Pons (tissue), 1 donor: ENCODE measurements around the gene D2HGDH.
"Not testable (repeated sequence)": the region's sequence is repeated elsewhere in the genome, so short reads cannot be mapped to it uniquely, and the experiment has no call there.

Source experiments
- DNase-seq: peaks from one replicate; pipeline ENCODE4 v3.0.0-alpha.2; 2016; ENCODE audit warnings: low spot score

D2HGDH gene

GRCh38 chr2:241748468-241749256 is 14.2 kb downstream of the D2HGDH start:
- no peak for DNase-seq

- DNase-seq: no peak
Observed at GRCh38 chr2:241750076-241750840, 15.8 kb downstream of the D2HGDH start.

- DNase-seq: no peak
Observed at GRCh38 chr2:241751152-241751551, 16.7 kb downstream of the D2HGDH start.

GRCh38 chr2:241751776-241752175 is 17.3 kb downstream of the D2HGDH start:
- no peak for DNase-seq

GRCh38 chr2:241752253-241752652 is 17.8 kb downstream of the D2HGDH start:
- DNase-seq: no peak

- DNase-seq: no peak
Observed at GRCh38 chr2:241752689-241753276, 18.4 kb downstream of the D2HGDH start.

GRCh38 chr2:241753493-241753892 is 19.1 kb downstream of the D2HGDH start:
- no peak for DNase-seq

- no peak for DNase-seq
Observed at GRCh38 chr2:241754042-241754441, 19.6 kb downstream of the D2HGDH start.

- no peak for DNase-seq
Observed at GRCh38 chr2:241755166-241755565, 20.7 kb downstream of the D2HGDH start.

- no peak for DNase-seq
Observed at GRCh38 chr2:241755777-241756176, 21.3 kb downstream of the D2HGDH start.

GRCh38 chr2:241759067-241759807 is 24.8 kb downstream of the D2HGDH start:
- no peak for DNase-seq

GRCh38 chr2:241759893-241760292 is 25.5 kb downstream of the D2HGDH start:
- not testable (repeated sequence) for DNase-seq

- DNase-seq: no peak
Observed at GRCh38 chr2:241760301-241760771, 25.9 kb downstream of the D2HGDH start.

- DNase-seq: no peak
Observed at GRCh38 chr2:241762321-241762932, 28.0 kb downstream of the D2HGDH start.

GRCh38 chr2:241762933-241763369 is 28.5 kb downstream of the D2HGDH start:
- DNase-seq: no peak

GRCh38 chr2:241763551-241764274 is 29.3 kb downstream of the D2HGDH start:
- no peak for DNase-seq

- no peak for DNase-seq
Observed at GRCh38 chr2:241764275-241765241, 30.1 kb downstream of the D2HGDH start.

- no peak for DNase-seq
Observed at GRCh38 chr2:241767464-241768250, 33.2 kb downstream of the D2HGDH start.

GRCh38 chr2:241768251-241768711 is 33.9 kb downstream of the D2HGDH start:
- no peak for DNase-seq
